ENCODE data around the gene DNM2.

The DNM2 gene

GRCh38 chr19:10718205-10719196 is 622 bp downstream of the DNM2 start:
- H3K79me2 ChIP-seq (ENCODE audit: insufficient read depth, low read depth), result peaks cover 53% of the 10 kb centered on the region
- peak overlapping the region; percentile 49 for H2AFZ ChIP-seq (ENCODE audit: low read depth)
- no peaks in the 10 kb centered on the region for H3K36me3 ChIP-seq (ENCODE audit: insufficient read depth)
- peak overlapping the region; percentile 67 for H3K27ac ChIP-seq
- peaks cover 19% of the 10 kb centered on the region for H3K4me1 ChIP-seq (ENCODE audit: low read depth, poor library complexity, severe bottlenecking)
- H4K20me1 ChIP-seq (ENCODE audit: insufficient read depth), result peaks cover 20% of the 10 kb centered on the region
- no peaks in the 10 kb centered on the region for H3K27me3 ChIP-seq (ENCODE audit: insufficient read depth, low read depth)
- TF ChIP-seq CTCF (conservative IDR thresholded peaks at IDR 0.05; ENCODE audit: low read depth, low read length), result no peak
- H3K9ac ChIP-seq, result peak overlapping the region; percentile 71; the same call in 1 of the 2 replicates
- peak overlapping the region; percentile 98 for H3K4me2 ChIP-seq
- no peak overlapping the region for H3K4me3 ChIP-seq (IDR thresholded peaks at IDR 0.05; ENCODE audit: insufficient read depth, low read depth, low read length)

- no peaks in the 10 kb centered on the region for H3K27me3 ChIP-seq (ENCODE audit: insufficient read depth, low read depth)
- no peak for TF ChIP-seq CTCF (conservative IDR thresholded peaks at IDR 0.05; ENCODE audit: low read depth, low read length)
- peaks cover 20% of the 10 kb centered on the region for H4K20me1 ChIP-seq (ENCODE audit: insufficient read depth)
- no peak overlapping the region for H2AFZ ChIP-seq (ENCODE audit: low read depth)
- H3K9ac ChIP-seq, result no peak overlapping the region; the same call in 1 of the 2 replicates
- peaks cover 19% of the 10 kb centered on the region for H3K4me1 ChIP-seq (ENCODE audit: low read depth, poor library complexity, severe bottlenecking)
- no peaks in the 10 kb centered on the region for H3K36me3 ChIP-seq (ENCODE audit: insufficient read depth)
- no peak overlapping the region for H3K4me3 ChIP-seq (IDR thresholded peaks at IDR 0.05; ENCODE audit: insufficient read depth, low read depth, low read length)
- H3K27ac ChIP-seq, result no peak overlapping the region
- H3K4me2 ChIP-seq, result peak overlapping the region; percentile 98
- peaks cover 64% of the 10 kb centered on the region for H3K79me2 ChIP-seq (ENCODE audit: insufficient read depth, low read depth)
These were observed 1.6 kb downstream of the DNM2 start for GRCh38 chr19:10719466-10719961.

GRCh38 chr19:10720607-10721125 is 2.8 kb downstream of the DNM2 start:
- TF ChIP-seq CTCF (conservative IDR thresholded peaks at IDR 0.05; ENCODE audit: low read depth, low read length), result no peak
- Histone ChIP-seq H3K27me3 (ENCODE audit: insufficient read depth, low read depth) (no peaks in the 10 kb centered on the region), H2AFZ (ENCODE audit: low read depth) (no peak overlapping the region), H3K4me1 (ENCODE audit: low read depth, poor library complexity, severe bottlenecking) (peaks cover 19% of the 10 kb centered on the region), H3K36me3 (ENCODE audit: insufficient read depth) (no peaks in the 10 kb centered on the region), H3K4me2 (no peak overlapping the region), H3K4me3 (IDR thresholded peaks at IDR 0.05; ENCODE audit: insufficient read depth, low read depth, low read length) (no peak overlapping the region), H3K79me2 (ENCODE audit: insufficient read depth, low read depth) (peaks cover 75% of the 10 kb centered on the region), H4K20me1 (ENCODE audit: insufficient read depth) (peaks cover 20% of the 10 kb centered on the region), H3K27ac (no peak overlapping the region), H3K9ac (no peak overlapping the region)

- Histone ChIP-seq H3K4me2 (no peak overlapping the region), H3K4me3 (IDR thresholded peaks at IDR 0.05; ENCODE audit: insufficient read depth, low read depth, low read length) (no peak overlapping the region), H3K9ac (no peak overlapping the region), H3K27ac (no peak overlapping the region), H3K27me3 (ENCODE audit: insufficient read depth, low read depth) (no peaks in the 10 kb centered on the region), H3K79me2 (ENCODE audit: insufficient read depth, low read depth) (peaks cover 99% of the 10 kb centered on the region), H2AFZ (ENCODE audit: low read depth) (no peak overlapping the region), H4K20me1 (ENCODE audit: insufficient read depth) (peaks cover 19% of the 10 kb centered on the region), H3K4me1 (ENCODE audit: low read depth, poor library complexity, severe bottlenecking) (peaks cover 10% of the 10 kb centered on the region), H3K36me3 (ENCODE audit: insufficient read depth) (no peaks in the 10 kb centered on the region)
- TF ChIP-seq CTCF (conservative IDR thresholded peaks at IDR 0.05; ENCODE audit: low read depth, low read length), result no peak
These were observed 5.7 kb downstream of the DNM2 start for GRCh38 chr19:10723591-10723990.
